Hepatocyte (in vitro differentiated cells): ENCODE results near the gene PCID2. TPM values are rescaled to one million over a fixed set of nuclear protein-coding genes. Genes with fewer than 3 reads are reported as not detected.

Source experiments
- DNase-seq: peaks from one replicate; pipeline ENCODE4 v3.0.0-alpha.2; 2016; ENCODE audit warnings: low spot score
- H2AFZ ChIP-seq: fragments of 200-600 bp; sonication (generic); 2 replicates; pipeline ENCODE4 v1.6.0; 2016; ENCODE audit warnings: antibody characterized with exemption, mild to moderate bottlenecking
- H3K27ac ChIP-seq: fragments of 200-600 bp; sonication (generic); 2 replicates; pipeline ENCODE4 v1.5.1; 2016; ENCODE audit warnings: mild to moderate bottlenecking
- H3K27me3 ChIP-seq: fragments of 200-600 bp; sonication (generic); 2 replicates; pipeline ENCODE4 v1.6.1; 2016
- H3K36me3 ChIP-seq: fragments of 200-600 bp; sonication (generic); replicated peaks from 2 replicates; pipeline ENCODE4 v1.5.1; 2016; ENCODE audit warnings: low read depth; ENCODE audit not compliant: insufficient read depth
- H3K4me1 ChIP-seq: fragments of 200-600 bp; sonication (generic); 2 replicates; pipeline ENCODE4 v1.5.1; 2016; ENCODE audit warnings: mild to moderate bottlenecking, moderate library complexity; ENCODE audit not compliant: insufficient read depth
- H3K4me2 ChIP-seq: fragments of 200-600 bp; sonication (generic); 2 replicates; pipeline ENCODE4 v1.6.0; 2016
- H3K4me3 ChIP-seq: fragments of 200-600 bp; sonication (generic); 2 replicates; pipeline ENCODE4 v1.5.1; 2016; ENCODE audit warnings: mild to moderate bottlenecking
- H3K79me2 ChIP-seq: fragments of 200-600 bp; sonication (generic); 2 replicates; pipeline ENCODE4 v1.6.0; 2017; ENCODE audit warnings: mild to moderate bottlenecking
- H3K9me2 ChIP-seq: fragments of 200-600 bp; sonication (generic); replicated peaks from 2 replicates; pipeline ENCODE4 v1.6.0; 2017; ENCODE audit warnings: mild to moderate bottlenecking; ENCODE audit not compliant: insufficient read depth
- H3K9me3 ChIP-seq: fragments of 200-600 bp; sonication (generic); 2 replicates; pipeline ENCODE4 v1.5.1; 2016; ENCODE audit warnings: low read depth, mild to moderate bottlenecking
- H4K20me1 ChIP-seq: fragments of 200-600 bp; sonication (generic); 2 replicates; pipeline ENCODE4 v1.6.0; 2016; ENCODE audit warnings: mild to moderate bottlenecking; ENCODE audit not compliant: insufficient read depth, poor library complexity, severe bottlenecking
- CTCF ChIP-seq: fragments of 200-600 bp; sonication (generic); IDR thresholded peaks from 2 replicates; pipeline ENCODE4 v1.5.1; 2016; ENCODE audit warnings: antibody characterized with exemption, mild to moderate bottlenecking; ENCODE audit not compliant: poor library complexity
- EZH2 ChIP-seq: fragments of 200-600 bp; sonication (generic); IDR thresholded peaks from 2 replicates; pipeline ENCODE4 v1.6.1; 2016; ENCODE audit warnings: antibody characterized with exemption, mild to moderate bottlenecking, borderline replicate concordance
- EZH2phosphoT487 ChIP-seq: fragments of 200-600 bp; sonication (generic); IDR thresholded peaks from one replicate; pipeline ENCODE4 v1.6.1; 2018; ENCODE audit warnings: antibody characterized with exemption, mild to moderate bottlenecking, low read depth, moderate library complexity; ENCODE audit not compliant: unreplicated experiment, severe bottlenecking
- WGBS: methylation state at CpG from one replicate; pipeline ENCODE4 v1.1.6; 2016; ENCODE audit warnings: low lambda C conversion rate; ENCODE audit errors: missing lambda C conversion rate; 5-methylcytosine and 5-hydroxymethylcytosine counted together
- polyA plus RNA-seq: library from polyadenylated mRNA; unstranded; fragments of >200 nt; fragmentation: Nextera tagmentation; extraction: Ambion mirVana; gene quantifications from 2 replicates; pipeline ENCODE4 v1.2.1, GENCODE V29; 2016
- total RNA-seq: library from RNA; depleted of rRNA; stranded (reverse); fragments of >200 nt; gene quantifications from 2 replicates; pipeline ENCODE4 v1.2.3, GENCODE V29; 2014

Gene PCID2
- total and polyA plus RNA-seq, 2 experiments from 2014 or later: 47.5 to 55.4 TPM

- H3K4me3 ChIP-seq: no peak overlapping the region
- H3K4me1 ChIP-seq: peaks cover 18% of the 10 kb centered on the region
- TF ChIP-seq EZH2phosphoT487 (no peak), EZH2 (no peak), CTCF (no peak)
- no peaks in the 10 kb centered on the region for H3K27me3 ChIP-seq
- no peaks in the 10 kb centered on the region for H3K9me3 ChIP-seq
- H3K27ac ChIP-seq: peak overlapping the region; percentile 25
- H2AFZ ChIP-seq: no peak overlapping the region
- H4K20me1 ChIP-seq: peaks cover 90% of the 10 kb centered on the region
- peaks cover 97% of the 10 kb centered on the region for H3K79me2 ChIP-seq
- WGBS: 23% methylated on average over 7 of the region's 7 CpGs
- H3K4me2 ChIP-seq: peak overlapping the region; percentile 21
- peak; percentile 54 for DNase-seq
- H3K36me3 ChIP-seq: no peaks in the 10 kb centered on the region
- no peaks in the 10 kb centered on the region for H3K9me2 ChIP-seq
Observed at GRCh38 chr13:113216254-113217048, 8.0 kb upstream of the PCID2 start.

- Histone ChIP-seq H3K9me3 (no peaks in the 10 kb centered on the region), H3K79me2 (peaks cover 83% of the 10 kb centered on the region), H3K4me1 (peaks cover 23% of the 10 kb centered on the region), H3K36me3 (no peaks in the 10 kb centered on the region), H3K27ac (no peak overlapping the region), H2AFZ (no peak overlapping the region), H3K9me2 (no peaks in the 10 kb centered on the region), H4K20me1 (peaks cover 65% of the 10 kb centered on the region), H3K4me2 (peak overlapping the region; percentile 83), H3K4me3 (no peak overlapping the region), H3K27me3 (no peaks in the 10 kb centered on the region)
- TF ChIP-seq EZH2phosphoT487 (no peak), EZH2 (no peak), CTCF (no peak)
- 96% methylated on average over 10 of the region's 10 CpGs for WGBS
- no peak for DNase-seq
Observed at GRCh38 chr13:113211774-113212173, 3.3 kb upstream of the PCID2 start.

DNA sequence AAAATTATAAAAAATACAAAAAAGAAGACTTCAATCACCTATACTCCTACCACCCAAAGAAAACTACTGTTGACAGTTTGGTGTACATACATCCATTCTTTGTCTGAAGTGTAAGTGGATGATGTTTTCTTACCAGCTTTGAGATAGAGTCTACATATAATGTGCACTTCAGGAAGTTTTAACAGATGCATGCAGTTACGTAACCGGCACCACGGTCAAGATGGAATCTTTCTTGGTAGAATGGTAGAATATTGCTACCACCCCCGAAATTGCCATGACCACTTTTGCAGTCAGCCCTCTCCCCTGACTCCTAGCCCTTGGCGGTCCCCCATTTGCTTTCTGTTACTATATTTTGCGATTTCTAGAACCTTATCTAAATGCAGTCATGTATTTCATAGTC lies 2.4 kb upstream of the PCID2 start:
- Histone ChIP-seq H3K36me3 (no peaks in the 10 kb centered on the region), H3K79me2 (peaks cover 85% of the 10 kb centered on the region), H3K4me2 (peak overlapping the region; percentile 83), H3K4me1 (peaks cover 18% of the 10 kb centered on the region), H3K27me3 (no peaks in the 10 kb centered on the region), H4K20me1 (peaks cover 56% of the 10 kb centered on the region), H3K9me2 (no peaks in the 10 kb centered on the region), H3K4me3 (peak overlapping the region; percentile 38), H3K9me3 (no peaks in the 10 kb centered on the region), H3K27ac (no peak overlapping the region), H2AFZ (no peak overlapping the region)
- WGBS: 96% methylated on average over 6 of the region's 6 CpGs
- DNase-seq: no peak
- TF ChIP-seq EZH2 (no peak), EZH2phosphoT487 (no peak), CTCF (no peak)
